Measurements from ENCODE around the gene ZNF112.

ZNF112 gene

GRCh38 chr19:44284968-44285367 lies 71.5 kb downstream of the ZNF112 start:
- H3K4me3 ChIP-seq (ENCODE audit: low read depth, low read length): no peak overlapping the region

- no peak overlapping the region for H3K4me3 ChIP-seq (ENCODE audit: low read depth, low read length)
These were observed 73.6 kb downstream of the ZNF112 start for GRCh38 chr19:44282846-44283245.

- H3K4me3 ChIP-seq (ENCODE audit: low read depth, low read length): no peak overlapping the region
These were observed 75.6 kb downstream of the ZNF112 start for GRCh38 chr19:44280916-44281315.

- no peak overlapping the region for H3K4me3 ChIP-seq (ENCODE audit: low read depth, low read length)
These were observed 78.2 kb downstream of the ZNF112 start for GRCh38 chr19:44278181-44278690.

- no peak overlapping the region for H3K4me3 ChIP-seq (ENCODE audit: low read depth, low read length)
These were observed 79.1 kb downstream of the ZNF112 start for GRCh38 chr19:44277331-44277730.

All from iPS-11a (cell line).